Subcutaneous preadipocyte (primary cell): ENCODE results near the gene GPRC5A. TPM values are rescaled to one million over a fixed set of nuclear protein-coding genes. Genes with fewer than 3 reads are reported as not detected.

Experiments
- total RNA-seq: library from RNA; depleted of rRNA; stranded (reverse); fragments of >200 nt; gene quantifications from 2 replicates; pipeline ENCODE4 v1.2.3, GENCODE V29; 2012

GPRC5A gene
- 4.0 and 13.9 TPM in 2 replicates for total RNA-seq

GRCh38 chr12:12891080-12891880, at the start of gene GPRC5A:
Gene GPRC5A (plus strand): TSS chr12:12891562. CDS start chr12:12908250, 16,688 bp downstream.

GRCh38 chr12:12952036-12952435, 60.7 kb downstream of the GPRC5A start, which contains the start of gene GPRC5D:
Gene GPRC5D (minus strand): TSS chr12:12952170. CDS start chr12:12950384, 1,786 bp downstream.

Other genes with a start within 250 kb of the GPRC5A start
- gene GPR19, start 195.4 kb upstream of the GPRC5A start, total RNA-seq = 0.20 and 0.73 TPM in 2 replicates
- 18.6 and 22.8 TPM in 2 replicates for gene CDKN1B, start 174.2 kb upstream of the GPRC5A start, total RNA-seq
- 5.1 and 5.5 TPM in 2 replicates for gene APOLD1, start 105.9 kb upstream of the GPRC5A start, total RNA-seq
- 55.1 and 60.6 TPM in 2 replicates for gene DDX47, start 78.2 kb upstream of the GPRC5A start, total RNA-seq
- gene GPRC5D, start 60.6 kb downstream of the GPRC5A start, total RNA-seq = not detected in 2 replicates
- gene HEBP1, start 108.7 kb downstream of the GPRC5A start, total RNA-seq = 14.3 and 14.7 TPM in 2 replicates
- 11.3 and 11.4 TPM in 2 replicates for gene FAM234B, start 152.8 kb downstream of the GPRC5A start, total RNA-seq
- 1.6 and 2.9 TPM in 2 replicates for gene GSG1, start 212.1 kb downstream of the GPRC5A start, total RNA-seq